PC-3 (cell line): ENCODE measurements around the gene RAB44.
"Not testable (repeated sequence)": the region's sequence is repeated elsewhere in the genome, so short reads cannot be mapped to it uniquely, and the experiment has no call there.

ENCODE experiments used
- EZH2 ChIP-seq: fragments of 300-600 bp; sonication (generic); IDR thresholded peaks from one replicate; pipeline ENCODE4 v1.6.1; 2017; ENCODE audit warnings: antibody characterized with exemption, mild to moderate bottlenecking, low read length; ENCODE audit not compliant: unreplicated experiment
- TF ChIP-seq, protein P1 (sequence below): fragments of 300-600 bp; sonication (generic); conservative IDR thresholded peaks from 2 replicates; pipeline ENCODE4 v1.5.1; 2017; ENCODE audit warnings: antibody characterized with exemption, low read depth, mild to moderate bottlenecking, low read length

GRCh38 chr6:36704961-36705577 lies 7.4 kb downstream of the RAB44 start:
- TF ChIP-seq, protein P1, sequence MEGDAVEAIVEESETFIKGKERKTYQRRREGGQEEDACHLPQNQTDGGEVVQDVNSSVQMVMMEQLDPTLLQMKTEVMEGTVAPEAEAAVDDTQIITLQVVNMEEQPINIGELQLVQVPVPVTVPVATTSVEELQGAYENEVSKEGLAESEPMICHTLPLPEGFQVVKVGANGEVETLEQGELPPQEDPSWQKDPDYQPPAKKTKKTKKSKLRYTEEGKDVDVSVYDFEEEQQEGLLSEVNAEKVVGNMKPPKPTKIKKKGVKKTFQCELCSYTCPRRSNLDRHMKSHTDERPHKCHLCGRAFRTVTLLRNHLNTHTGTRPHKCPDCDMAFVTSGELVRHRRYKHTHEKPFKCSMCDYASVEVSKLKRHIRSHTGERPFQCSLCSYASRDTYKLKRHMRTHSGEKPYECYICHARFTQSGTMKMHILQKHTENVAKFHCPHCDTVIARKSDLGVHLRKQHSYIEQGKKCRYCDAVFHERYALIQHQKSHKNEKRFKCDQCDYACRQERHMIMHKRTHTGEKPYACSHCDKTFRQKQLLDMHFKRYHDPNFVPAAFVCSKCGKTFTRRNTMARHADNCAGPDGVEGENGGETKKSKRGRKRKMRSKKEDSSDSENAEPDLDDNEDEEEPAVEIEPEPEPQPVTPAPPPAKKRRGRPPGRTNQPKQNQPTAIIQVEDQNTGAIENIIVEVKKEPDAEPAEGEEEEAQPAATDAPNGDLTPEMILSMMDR: not testable (repeated sequence)
- TF ChIP-seq EZH2: not testable (repeated sequence)
